Fibroblast of peridontal ligament (primary cell): ENCODE data around the gene CCDC185.

Source experiments
- DNase-seq: peaks from one replicate; pipeline ENCODE4 v3.0.0-alpha.2; 2010; ENCODE audit errors: extremely low read depth

Gene CCDC185

GRCh38 chr1:223393275-223394214 is at the start of gene CCDC185:
CCDC185 (plus strand) TSS chr1:223393415; CDS start chr1:223393476, 61 bp downstream.
- no peak for DNase-seq

GRCh38 chr1:223343692-223344091 is 49.5 kb upstream of the CCDC185 start:
- DNase-seq: no peak

GRCh38 chr1:223344491-223344890 is 48.7 kb upstream of the CCDC185 start:
- DNase-seq: no peak

- no peak for DNase-seq
Measured at GRCh38 chr1:223345720-223346119, 47.5 kb upstream of the CCDC185 start.

GRCh38 chr1:223346311-223346710 is 46.9 kb upstream of the CCDC185 start:
- no peak for DNase-seq

- no peak for DNase-seq
Measured at GRCh38 chr1:223347583-223347982, 45.6 kb upstream of the CCDC185 start.

GRCh38 chr1:223348439-223348838 is 44.8 kb upstream of the CCDC185 start:
- DNase-seq: no peak

GRCh38 chr1:223349241-223349640 is 44.0 kb upstream of the CCDC185 start:
- DNase-seq: no peak

GRCh38 chr1:223350361-223350908 is 42.8 kb upstream of the CCDC185 start:
- no peak for DNase-seq

GRCh38 chr1:223352944-223353343 is 40.3 kb upstream of the CCDC185 start:
- DNase-seq: no peak

- DNase-seq: no peak
Measured at GRCh38 chr1:223353939-223354338, 39.3 kb upstream of the CCDC185 start.

GRCh38 chr1:223355699-223356098 is 37.5 kb upstream of the CCDC185 start:
- DNase-seq: no peak

- no peak for DNase-seq
Measured at GRCh38 chr1:223358826-223359225, 34.4 kb upstream of the CCDC185 start.

- DNase-seq: peak; percentile 68
Measured at GRCh38 chr1:223363057-223363855, 30.0 kb upstream of the CCDC185 start.

- DNase-seq: no peak
Measured at GRCh38 chr1:223363856-223364684, 29.1 kb upstream of the CCDC185 start, which contains the start of gene SUSD4. SUSD4 (minus strand) TSS chr1:223364176; CDS start chr1:223363425, 751 bp downstream.

- DNase-seq: no peak
Measured at GRCh38 chr1:223364685-223365382, 28.4 kb upstream of the CCDC185 start.

- DNase-seq: no peak
Measured at GRCh38 chr1:223374064-223374610, 19.1 kb upstream of the CCDC185 start.

GRCh38 chr1:223378754-223379153 is 14.5 kb upstream of the CCDC185 start:
- no peak for DNase-seq

- no peak for DNase-seq
Measured at GRCh38 chr1:223386013-223386412, 7.2 kb upstream of the CCDC185 start.

- DNase-seq: no peak
Measured at GRCh38 chr1:223390618-223391017, 2.6 kb upstream of the CCDC185 start.
